Thyroid gland (tissue), 4 donors: ENCODE measurements around the gene KCNAB2. TPM values are rescaled to one million over a fixed set of nuclear protein-coding genes. Genes with fewer than 3 reads are reported as not detected.
A peak's percentile ranks its signal among the peaks of the same experiment; 100 is the strongest.

Experiments
- DNase-seq, 2 donors: peaks; one replicate each; pipeline ENCODE4 v3.0.0-alpha.2; 2019
- H3K27ac ChIP-seq, 3 donors: fragments of 200-600 bp; sonication (generic); 1 replicate in 2 of 3; 2 replicates in 1 of 3; pipeline ENCODE4 v1.5.1; 2016 to 2019; ENCODE audit warnings: mild to moderate bottlenecking in 1 of 3, moderate library complexity in 1 of 3
- H3K27me3 ChIP-seq: fragments of 200-600 bp; sonication (generic); one replicate; pipeline ENCODE4 v1.5.1; 2019
- H3K36me3 ChIP-seq, 2 donors: fragments of 200-600 bp; sonication (generic); one replicate each; pipeline ENCODE4 v1.5.1; 2016 to 2019
- H3K4me1 ChIP-seq, 2 donors: fragments of 200-600 bp; sonication (generic); one replicate each; pipeline ENCODE4 v1.5.1; 2017 to 2019
- H3K4me3 ChIP-seq, 3 donors: fragments of 200-600 bp; sonication (generic); replicated peaks in 1 of 3; 1 replicate in 2 of 3; 2 replicates in 1 of 3; pipeline ENCODE4 v1.5.1; 2016; ENCODE audit warnings: mild to moderate bottlenecking in 1 of 3
- H3K9me3 ChIP-seq: fragments of 200-600 bp; sonication (generic); one replicate; pipeline ENCODE4 v1.5.1; 2017
- POLR2A ChIP-seq, 2 donors: fragments of 450-650 bp; IDR thresholded peaks; one replicate each; pipeline ENCODE4 v1.6.1; 2017; ENCODE audit warnings: antibody characterized with exemption in 2 of 2, mild to moderate bottlenecking in 2 of 2, moderate library complexity in 1 of 2
- WGBS, 2 donors: methylation state at CpG; one replicate each; pipeline ENCODE4 v1.1.5; 2017; 5-methylcytosine and 5-hydroxymethylcytosine counted together
- intact Hi-C: fragments of 100-400 bp; cut with DNase I; formaldehyde crosslinking; loops from one replicate; pipeline ENCODE4 v1.15.1; 2023
- total RNA-seq, 4 donors: library from RNA; depleted of rRNA; stranded (reverse); fragments of >200 nt; gene quantifications; one replicate each; pipeline ENCODE4 v1.2.3, GENCODE V29; 2016
- TF ChIP-seq, protein P1 (sequence below), 6 experiments: fragments of 200-600 bp in 3 of 6; fragments of 450-650 bp in 3 of 6; sonication (generic) in 3 of 6; IDR thresholded peaks; one replicate each; pipeline ENCODE4 v1.5.1; 2016 to 2019; ENCODE audit warnings: antibody characterized with exemption in 6 of 6, mild to moderate bottlenecking in 2 of 6, inconsistent platforms in 1 of 6, moderate library complexity in 1 of 6

Gene KCNAB2
- total RNA-seq, 4 donors from 2014 or later: 3.1 to 7.3 (median 6.1) TPM

DNA sequence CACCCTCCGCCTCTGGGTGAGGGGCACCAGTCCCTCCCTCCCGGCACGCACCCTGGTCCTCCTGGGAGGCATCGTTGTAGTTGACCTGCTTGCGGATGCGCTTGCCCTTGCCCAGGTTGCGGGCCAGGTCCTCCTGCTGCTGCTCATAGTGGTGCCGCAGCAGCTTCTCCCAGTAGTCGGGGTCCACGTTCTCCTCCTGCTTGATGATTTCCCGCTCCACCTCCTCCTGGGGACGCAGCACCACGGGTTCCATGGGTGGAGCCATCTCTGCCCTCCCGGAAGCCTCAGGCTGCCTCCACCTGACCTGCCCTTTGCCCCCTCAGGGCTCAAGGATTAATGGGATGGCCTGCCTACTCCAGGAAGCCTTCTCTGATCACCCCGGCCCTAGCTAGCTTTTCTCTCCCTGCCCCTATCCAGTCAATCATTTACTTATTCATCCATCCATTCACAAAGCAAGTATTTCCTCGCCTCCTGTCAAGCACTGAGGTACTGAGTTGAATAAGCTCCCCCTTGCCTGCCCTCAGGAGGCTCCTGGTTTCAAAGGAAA, 80.9 kb downstream of the KCNAB2 start:
- H3K36me3 ChIP-seq: no peaks in the 10 kb centered on the region
- H3K4me3 ChIP-seq: no peak overlapping the region
- no peak overlapping the region for H3K27ac ChIP-seq
- intact Hi-C loops: no loop called here
- no peak for DNase-seq
- no peaks in the 10 kb centered on the region for H3K27me3 ChIP-seq
- TF ChIP-seq POLR2A (IDR thresholded peaks at IDR 0.05): no peak
- TF ChIP-seq, protein P1, sequence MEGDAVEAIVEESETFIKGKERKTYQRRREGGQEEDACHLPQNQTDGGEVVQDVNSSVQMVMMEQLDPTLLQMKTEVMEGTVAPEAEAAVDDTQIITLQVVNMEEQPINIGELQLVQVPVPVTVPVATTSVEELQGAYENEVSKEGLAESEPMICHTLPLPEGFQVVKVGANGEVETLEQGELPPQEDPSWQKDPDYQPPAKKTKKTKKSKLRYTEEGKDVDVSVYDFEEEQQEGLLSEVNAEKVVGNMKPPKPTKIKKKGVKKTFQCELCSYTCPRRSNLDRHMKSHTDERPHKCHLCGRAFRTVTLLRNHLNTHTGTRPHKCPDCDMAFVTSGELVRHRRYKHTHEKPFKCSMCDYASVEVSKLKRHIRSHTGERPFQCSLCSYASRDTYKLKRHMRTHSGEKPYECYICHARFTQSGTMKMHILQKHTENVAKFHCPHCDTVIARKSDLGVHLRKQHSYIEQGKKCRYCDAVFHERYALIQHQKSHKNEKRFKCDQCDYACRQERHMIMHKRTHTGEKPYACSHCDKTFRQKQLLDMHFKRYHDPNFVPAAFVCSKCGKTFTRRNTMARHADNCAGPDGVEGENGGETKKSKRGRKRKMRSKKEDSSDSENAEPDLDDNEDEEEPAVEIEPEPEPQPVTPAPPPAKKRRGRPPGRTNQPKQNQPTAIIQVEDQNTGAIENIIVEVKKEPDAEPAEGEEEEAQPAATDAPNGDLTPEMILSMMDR (IDR thresholded peaks at IDR 0.05): no peak
- 93 to 96% methylated on average over 14 to 16 of the region's 16 CpGs for WGBS, 2 donors
- no peaks in the 10 kb centered on the region for H3K9me3 ChIP-seq
- H3K4me1 ChIP-seq: no peaks in the 10 kb centered on the region

GRCh38 chr1:6127587-6128163, 82.0 kb downstream of the KCNAB2 start:
- Histone ChIP-seq H3K27ac (no peak overlapping the region), H3K9me3 (no peaks in the 10 kb centered on the region), H3K4me1 (no peaks in the 10 kb centered on the region), H3K27me3 (no peaks in the 10 kb centered on the region), H3K4me3 (no peak overlapping the region), H3K36me3 (no peaks in the 10 kb centered on the region)
- peak; percentile 39 to 51 for DNase-seq
- WGBS, 2 donors: 17 to 19% methylated on average over 20 to 32 of the region's 41 CpGs
- no peak for TF ChIP-seq POLR2A (IDR thresholded peaks at IDR 0.05)
- TF ChIP-seq, protein P1 (IDR thresholded peaks at IDR 0.05): no peak
- intact Hi-C loops: no loop called here

DNA sequence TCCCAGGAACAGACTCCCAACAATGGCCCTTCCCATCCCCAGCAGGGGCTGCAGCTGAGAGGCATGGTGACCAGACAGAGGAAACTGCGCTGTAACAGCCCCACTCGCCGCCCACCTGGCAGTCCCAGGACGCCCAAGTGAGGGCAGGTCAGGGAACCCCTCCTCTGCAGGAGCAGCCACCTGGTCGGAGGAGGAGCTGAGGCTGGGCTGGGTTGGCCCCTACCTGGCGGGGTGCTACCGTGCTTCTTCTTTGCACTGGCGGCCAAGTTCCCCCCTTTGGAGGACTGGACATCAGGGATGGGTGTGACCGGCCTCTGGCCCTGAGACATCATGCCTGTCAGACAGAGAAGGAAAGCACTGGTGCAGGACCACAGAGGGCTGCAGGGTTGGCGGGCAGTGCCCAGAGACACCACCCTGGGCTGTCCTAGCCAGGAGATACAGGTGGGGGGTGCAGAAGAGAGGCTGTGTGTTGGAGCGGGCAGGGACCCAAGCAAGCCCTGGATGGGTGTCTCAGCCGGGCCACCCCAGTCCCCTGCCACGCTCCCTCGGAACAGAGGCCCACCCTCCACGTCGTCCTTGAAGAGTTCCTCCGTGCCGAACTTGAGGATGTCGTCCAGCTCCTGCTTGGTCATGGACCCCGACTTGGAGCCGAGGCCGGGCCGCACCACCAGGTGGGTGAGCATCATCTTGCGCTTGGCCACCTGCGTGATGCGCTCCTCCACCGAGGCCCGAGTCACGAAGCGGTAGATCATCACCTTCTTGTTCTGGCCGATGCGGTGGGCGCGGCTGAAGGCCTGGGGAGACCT, 82.8 kb downstream of the KCNAB2 start:
- 95 to 97% methylated on average over 21 to 31 of the region's 34 CpGs for WGBS, 2 donors

DNA sequence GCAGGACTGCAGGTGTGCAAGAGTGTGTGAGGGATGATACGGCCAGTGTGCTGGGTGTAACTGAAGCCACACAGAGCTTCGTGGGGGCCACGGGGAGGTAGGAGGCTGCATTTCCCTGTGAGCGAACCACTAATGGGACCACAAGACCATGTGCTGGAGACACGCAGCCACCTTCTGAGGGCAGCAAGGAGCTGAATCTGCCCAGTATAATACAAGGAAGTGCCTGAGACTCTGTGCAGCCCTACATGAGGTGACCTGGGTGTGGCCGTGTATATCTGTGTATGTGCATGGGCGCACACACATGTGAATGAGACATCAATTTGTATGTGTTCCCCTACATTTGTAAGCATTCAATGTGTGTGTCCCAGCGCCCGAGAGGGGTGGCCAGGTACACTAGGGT, 83.6 kb downstream of the KCNAB2 start:
- Histone ChIP-seq H3K4me3 (no peak overlapping the region), H3K36me3 (no peaks in the 10 kb centered on the region), H3K4me1 (no peaks in the 10 kb centered on the region), H3K27me3 (no peaks in the 10 kb centered on the region), H3K27ac (no peak overlapping the region), H3K9me3 (no peaks in the 10 kb centered on the region)
- no peak for DNase-seq
- no peak for TF ChIP-seq POLR2A (IDR thresholded peaks at IDR 0.05)
- TF ChIP-seq, protein P1 (IDR thresholded peaks at IDR 0.05): no peak
- WGBS, 2 donors: 76 to 87% methylated on average over 7 to 9 of the region's 9 CpGs
- intact Hi-C loops: no loop called here

More for the DNA sequence above, 82.8 kb downstream of the KCNAB2 start:
- Histone ChIP-seq H3K9me3 (no peaks in the 10 kb centered on the region), H3K27me3 (no peaks in the 10 kb centered on the region), H3K4me3 (no peak overlapping the region), H3K36me3 (no peaks in the 10 kb centered on the region), H3K27ac (no peak overlapping the region), H3K4me1 (no peaks in the 10 kb centered on the region)
- DNase-seq: no peak
- TF ChIP-seq, protein P1 (IDR thresholded peaks at IDR 0.05): no peak
- TF ChIP-seq POLR2A (IDR thresholded peaks at IDR 0.05): no peak
- intact Hi-C loops: no loop called here

DNA sequence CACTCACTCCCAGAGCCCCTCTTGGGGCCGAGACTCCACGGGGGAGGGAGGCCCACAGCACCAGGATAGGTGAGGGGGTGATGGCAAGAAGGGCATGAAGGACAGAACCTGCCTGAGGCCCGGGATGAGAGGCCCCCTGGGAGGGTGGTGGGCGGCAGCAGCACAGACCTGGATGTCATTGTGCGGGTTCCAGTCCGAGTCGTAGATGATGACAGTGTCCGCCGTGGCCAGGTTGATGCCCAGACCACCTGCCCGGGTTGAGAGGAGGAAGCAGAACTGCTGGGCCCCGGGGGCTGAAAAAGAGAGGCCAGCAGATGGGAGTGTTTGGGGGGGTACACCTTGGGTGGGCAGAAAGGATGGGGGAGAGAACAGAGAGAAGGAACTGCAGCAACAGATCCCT, 84.3 kb downstream of the KCNAB2 start:
- TF ChIP-seq POLR2A (IDR thresholded peaks at IDR 0.05): no peak
- TF ChIP-seq, protein P1 (IDR thresholded peaks at IDR 0.05): no peak
- 68 to 80% methylated on average over 11 of the region's 11 CpGs for WGBS, 2 donors
- Histone ChIP-seq H3K4me3 (no peak overlapping the region), H3K9me3 (no peaks in the 10 kb centered on the region), H3K27me3 (no peaks in the 10 kb centered on the region), H3K27ac (no peak overlapping the region), H3K4me1 (no peaks in the 10 kb centered on the region), H3K36me3 (no peaks in the 10 kb centered on the region)
- no peak for DNase-seq
- intact Hi-C loops: no loop called here
